Activated CD8-positive, alpha-beta memory T cell treated with anti-CD3 and anti-CD28 coated beads for 24 hours (primary cell): ENCODE data around the gene TXNRD1.

ENCODE experiments used
- DNase-seq: peaks from one replicate; pipeline ENCODE4 v3.0.0-alpha.2; 2020

TXNRD1 gene

DNA sequence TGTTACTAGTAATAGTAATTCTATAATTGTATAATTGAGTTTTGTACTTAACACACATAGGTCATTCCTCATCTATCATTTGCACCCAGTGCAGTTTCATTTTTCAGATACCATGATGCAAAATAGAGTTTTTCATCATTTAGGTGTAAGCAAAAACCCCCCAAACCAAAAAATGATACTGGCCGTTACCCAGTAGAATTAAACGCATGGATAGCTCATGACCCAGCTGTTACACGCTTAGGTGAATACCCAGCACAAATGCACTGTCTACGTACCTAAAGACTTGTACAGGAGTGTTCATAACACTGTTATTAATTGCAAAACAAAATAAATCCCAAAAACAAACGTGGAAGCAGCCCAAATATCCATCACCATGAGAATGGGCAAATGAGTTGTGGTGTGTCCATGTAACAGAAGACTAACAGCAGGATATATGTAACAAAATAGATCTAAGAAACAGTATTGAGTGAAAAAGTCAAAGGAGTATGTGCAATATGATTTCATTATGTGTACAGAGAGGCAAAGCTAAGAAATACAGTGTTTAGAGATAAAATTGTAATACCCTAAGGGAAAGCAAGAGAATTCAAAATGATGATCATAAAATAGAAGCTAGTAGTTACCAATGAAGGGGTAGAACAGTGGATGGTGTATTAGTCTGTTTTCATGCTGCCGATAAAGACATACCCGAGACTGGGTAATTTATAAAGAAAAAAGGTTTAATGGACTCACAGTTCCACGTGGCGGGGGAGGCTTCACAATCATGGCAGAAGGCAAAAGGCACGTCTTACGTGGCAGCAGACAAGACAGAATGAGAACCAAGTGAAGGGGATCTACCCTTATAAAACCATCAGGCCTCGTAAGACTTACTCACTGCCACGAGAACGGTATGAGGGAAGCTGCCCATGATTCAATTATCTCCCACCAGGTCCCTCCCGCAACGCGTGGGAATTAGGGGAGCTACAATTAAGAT is 137.7 kb downstream of the TXNRD1 start:
- DNase-seq, result peak; percentile 50

DNA sequence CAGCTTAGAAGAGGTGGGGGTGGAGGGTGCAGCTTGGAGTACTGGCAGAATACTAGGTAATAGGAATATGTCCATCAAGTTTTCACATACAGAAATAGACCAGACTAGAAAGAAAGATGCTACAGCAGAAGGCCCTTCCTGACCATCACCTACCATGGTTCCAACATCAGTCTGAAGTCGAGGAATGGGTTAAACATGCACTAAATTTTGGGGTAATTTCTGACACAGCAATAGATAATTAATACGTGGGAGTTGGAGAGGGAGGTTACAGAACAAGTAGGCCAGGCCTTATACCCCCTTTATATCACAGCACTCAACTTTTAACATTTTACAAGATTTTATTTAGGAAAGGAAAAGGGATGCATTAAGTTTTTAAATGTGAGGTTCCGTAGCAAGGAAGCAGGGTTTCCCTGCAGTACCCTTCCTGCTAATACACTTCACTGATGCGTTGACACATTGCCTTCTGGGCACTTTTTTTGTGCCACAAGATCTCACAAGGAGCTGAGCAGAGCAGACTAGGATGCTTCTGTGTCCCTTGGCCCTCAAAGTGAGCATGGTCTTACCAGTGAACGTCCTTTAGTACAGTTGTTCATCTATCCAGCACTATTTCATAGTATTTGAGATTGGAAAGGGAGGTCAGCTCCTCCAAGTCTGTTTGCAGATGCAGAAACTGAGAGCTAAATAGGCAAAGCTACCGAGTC is 138.7 kb downstream of the TXNRD1 start:
- peak; percentile 28 for DNase-seq

GRCh38 chr12:104354868-104355570 is 139.4 kb downstream of the TXNRD1 start:
- peak; percentile 24 for DNase-seq

DNA sequence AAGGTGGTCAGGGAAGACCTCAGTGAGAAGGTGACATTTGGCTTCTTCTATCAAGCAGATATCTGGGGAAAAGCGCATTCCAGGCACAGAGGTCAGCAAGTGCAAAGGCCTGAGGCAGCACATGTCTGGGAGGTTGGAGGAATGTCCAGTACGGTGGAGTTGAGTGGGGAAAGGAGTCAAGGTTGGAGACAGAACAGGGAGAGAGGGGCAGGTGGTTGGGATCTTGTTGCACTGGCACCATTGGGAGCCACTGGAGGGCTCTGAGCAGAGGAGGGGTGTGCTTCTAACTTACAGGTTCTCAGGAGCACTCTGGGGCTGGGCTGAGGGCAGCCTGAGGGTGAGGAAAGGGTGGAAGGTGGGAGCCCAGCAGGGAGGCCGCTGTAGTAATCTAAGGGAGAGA is 140.1 kb downstream of the TXNRD1 start:
- peak; percentile 55 for DNase-seq

DNA sequence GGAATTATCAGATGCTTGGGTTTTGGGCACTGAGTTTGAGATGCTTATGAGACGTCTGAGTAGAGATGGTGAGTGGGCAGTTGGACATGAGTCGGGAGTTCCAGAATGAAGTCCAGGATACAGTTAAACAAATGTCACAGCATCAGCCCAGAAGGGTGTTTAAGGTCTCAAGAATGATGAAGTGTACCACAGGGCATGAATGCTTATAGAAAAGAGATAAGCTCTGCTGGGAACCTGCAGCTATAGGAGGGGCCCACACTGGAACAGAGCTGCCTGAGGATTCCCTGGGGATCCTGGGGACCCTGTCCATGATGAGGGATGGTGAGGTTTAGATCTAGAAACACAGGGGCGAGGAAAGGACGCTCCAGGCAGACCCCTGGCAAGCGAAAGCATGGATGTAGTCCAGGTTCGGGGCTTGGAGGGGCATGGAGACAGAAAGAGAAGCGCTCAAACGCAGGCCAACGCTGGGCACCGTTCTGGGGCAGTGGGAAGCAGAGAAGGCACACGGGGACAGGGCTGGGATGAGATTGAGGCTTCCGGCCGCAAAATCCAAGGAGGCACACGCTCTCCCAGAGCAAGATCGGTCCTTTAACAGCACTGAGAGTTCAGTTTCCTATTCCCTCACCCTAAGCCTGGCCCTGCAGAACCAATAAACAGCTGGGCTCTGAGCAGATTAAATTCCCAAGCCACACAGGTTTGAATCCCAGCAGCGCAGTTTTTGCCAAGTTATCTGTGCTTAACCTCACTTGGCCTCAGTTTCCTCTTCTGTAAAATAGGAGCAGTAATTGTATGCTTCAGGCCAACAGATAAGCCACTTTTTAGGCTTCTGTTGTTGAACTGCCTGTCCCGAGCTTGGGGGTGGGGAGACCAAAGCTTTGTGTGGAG is 140.9 kb downstream of the TXNRD1 start:
- peak; percentile 56 for DNase-seq

- DNase-seq, result no peak
Measured at GRCh38 chr12:104357421-104357952, 141.9 kb downstream of the TXNRD1 start.

DNA sequence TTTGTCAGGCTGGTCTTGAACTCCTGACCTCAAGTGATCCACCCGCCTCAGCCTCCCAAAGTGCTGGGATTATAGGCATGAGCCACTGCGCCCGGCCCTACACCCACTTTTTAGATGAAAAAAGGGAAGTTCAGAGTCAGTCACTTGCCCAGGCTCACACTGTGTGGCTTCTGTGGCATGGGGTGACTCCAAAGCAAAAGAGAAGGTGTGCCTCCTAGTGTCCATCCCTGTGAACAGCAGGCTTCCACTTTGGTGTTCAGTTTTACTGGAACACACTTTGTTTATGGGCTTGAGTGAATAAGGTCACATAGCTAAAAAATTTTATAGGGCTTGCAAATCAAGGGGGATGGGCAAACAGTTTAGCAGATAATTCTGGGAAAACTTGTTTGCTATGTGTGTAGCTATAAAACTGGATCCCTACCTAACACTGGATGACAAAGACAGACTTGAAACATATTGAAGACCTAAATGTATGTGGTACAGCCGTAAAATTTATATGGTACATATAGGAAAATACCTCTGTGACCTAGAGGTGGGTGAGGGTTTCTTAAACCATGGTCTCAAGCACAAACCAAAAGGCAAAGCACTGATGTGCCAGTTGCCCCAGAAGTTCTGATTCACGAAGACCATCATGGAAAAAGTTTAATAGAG is 142.9 kb downstream of the TXNRD1 start:
- DNase-seq, result peak; percentile 79

GRCh38 chr12:104359216-104359615 is 143.6 kb downstream of the TXNRD1 start:
- DNase-seq, result no peak

DNA sequence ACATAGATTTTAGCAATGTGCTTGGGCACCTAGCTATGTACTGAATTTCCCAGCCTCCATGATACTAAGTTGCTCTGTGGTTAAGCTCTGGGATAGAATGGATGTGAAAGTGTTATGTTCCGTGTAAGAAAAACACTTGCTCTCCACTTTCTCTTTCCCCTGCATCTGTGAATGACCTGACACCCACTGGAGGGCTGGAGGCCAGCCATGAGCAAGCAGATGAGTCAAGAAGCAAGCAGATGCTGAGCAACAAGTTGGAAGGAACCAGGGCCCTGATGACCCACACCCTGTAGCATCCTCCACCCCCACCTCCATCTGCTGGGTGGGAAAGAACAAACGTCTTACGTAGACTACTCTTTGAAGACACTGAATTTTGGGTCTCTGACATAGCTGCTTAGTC is 144.6 kb downstream of the TXNRD1 start:
- DNase-seq, result no peak

- DNase-seq, result no peak
Measured at GRCh38 chr12:104360983-104361707, 145.6 kb downstream of the TXNRD1 start.

DNA sequence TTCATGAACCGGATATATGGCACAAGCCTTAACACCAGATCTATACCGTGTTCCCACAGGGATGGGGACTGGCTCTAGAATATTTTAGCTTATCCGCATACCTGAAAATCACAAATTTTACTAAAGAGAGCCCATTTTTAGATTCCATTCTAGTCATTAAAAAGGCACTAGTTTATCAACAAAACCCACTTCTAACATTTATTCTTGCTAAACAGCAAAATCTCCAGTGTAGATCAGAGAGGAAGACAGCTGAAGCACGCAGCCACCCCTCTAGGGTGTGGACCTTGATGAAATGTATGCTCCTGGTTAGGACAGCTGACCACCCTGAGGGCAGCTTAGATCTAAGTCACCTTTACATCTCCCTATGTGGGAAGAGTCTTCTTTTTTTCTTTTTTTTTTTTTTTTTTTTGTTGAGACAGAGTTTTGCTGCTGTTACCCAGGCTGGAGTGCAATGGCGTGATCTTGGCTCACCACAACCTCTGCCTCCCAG is 150.4 kb downstream of the TXNRD1 start:
- DNase-seq, result no peak

DNA sequence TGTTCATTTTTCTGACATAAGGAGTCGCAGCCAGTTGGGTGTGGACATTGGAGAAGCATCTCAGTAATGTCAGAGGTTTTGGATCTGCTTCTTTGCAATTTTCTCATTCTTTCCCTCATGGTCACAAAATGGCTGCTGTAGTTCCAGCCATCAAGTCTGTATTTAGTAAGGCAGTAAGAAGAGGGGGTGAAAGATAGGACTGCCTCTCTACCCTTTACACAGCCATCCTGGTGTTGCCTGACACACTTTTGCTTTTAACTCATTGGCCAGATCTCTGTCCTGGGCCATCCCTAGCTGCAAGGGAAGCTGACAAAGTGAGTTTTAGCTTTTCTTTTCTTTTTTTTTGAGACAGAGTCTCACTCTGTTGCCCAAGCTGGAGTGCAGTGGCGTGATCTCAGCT is 154.1 kb downstream of the TXNRD1 start:
- peak; percentile 1 for DNase-seq

- peak; percentile 42 for DNase-seq
Measured at GRCh38 chr12:104371043-104371870, 155.7 kb downstream of the TXNRD1 start.

GRCh38 chr12:104372061-104372720 is 156.6 kb downstream of the TXNRD1 start:
- peak; percentile 61 for DNase-seq

DNA sequence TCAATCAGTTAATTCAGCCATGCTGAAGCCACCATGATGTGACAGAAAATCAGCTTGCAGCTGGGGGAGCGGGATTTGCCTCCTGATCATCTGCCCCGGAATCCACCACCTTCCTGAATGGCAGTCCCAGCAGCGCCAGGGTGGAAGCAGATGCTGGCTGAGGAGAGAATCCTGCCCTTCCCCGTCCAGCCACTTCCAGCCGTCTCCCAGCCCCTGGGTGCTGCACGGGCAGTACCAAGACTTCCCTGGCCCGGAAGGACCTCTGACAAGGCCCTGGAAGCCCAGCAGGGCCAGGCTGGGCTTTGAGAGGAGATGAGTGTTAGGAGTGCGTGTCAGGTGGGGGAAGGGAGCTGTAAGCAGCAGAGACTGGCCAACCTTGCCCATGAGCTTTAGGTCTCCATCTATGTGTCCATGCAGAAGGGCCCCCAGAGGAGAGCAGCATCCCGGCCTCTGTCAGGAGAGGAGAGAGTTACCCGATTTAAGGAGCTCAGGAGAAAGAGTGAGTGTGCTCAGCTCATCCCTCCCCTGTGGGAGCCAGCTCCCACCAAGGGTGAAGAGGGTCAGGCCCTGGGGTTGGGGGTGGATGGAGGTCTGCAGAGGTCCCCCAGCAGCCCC is 157.2 kb downstream of the TXNRD1 start:
- peak; percentile 53 for DNase-seq

GRCh38 chr12:104374071-104374470 is 158.5 kb downstream of the TXNRD1 start:
- no peak for DNase-seq

GRCh38 chr12:104374806-104375205 is 159.2 kb downstream of the TXNRD1 start:
- DNase-seq, result no peak

DNA sequence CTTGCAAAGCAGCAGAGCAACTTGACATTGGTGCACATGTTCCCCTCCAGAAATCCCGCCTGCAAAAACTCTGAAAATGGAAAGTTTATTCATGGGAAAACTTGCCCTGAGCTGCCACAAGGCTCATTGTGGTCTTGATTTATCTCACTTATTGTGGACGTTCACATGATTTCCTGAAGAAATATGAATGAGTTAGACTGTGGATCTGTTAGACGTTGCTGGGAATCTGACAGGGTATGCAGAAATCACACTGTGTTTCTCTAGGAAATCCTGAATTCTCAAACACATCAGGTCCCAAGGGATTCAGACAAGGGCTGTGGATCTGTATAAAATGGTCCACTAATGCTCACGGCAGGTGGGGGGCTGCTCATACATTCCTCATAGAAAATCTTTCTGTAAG is 160.2 kb downstream of the TXNRD1 start:
- DNase-seq, result peak; percentile 28
